EH (cell line): ENCODE results near the gene FGGY.
"Not testable (repeated sequence)": the region's sequence is repeated elsewhere in the genome, so short reads cannot be mapped to it uniquely, and the experiment has no call there.

Experiments used
- DNase-seq: peaks from one replicate; pipeline ENCODE4 v3.0.0-alpha.2; 2015; ENCODE audit warnings: low read depth

The FGGY gene

DNA sequence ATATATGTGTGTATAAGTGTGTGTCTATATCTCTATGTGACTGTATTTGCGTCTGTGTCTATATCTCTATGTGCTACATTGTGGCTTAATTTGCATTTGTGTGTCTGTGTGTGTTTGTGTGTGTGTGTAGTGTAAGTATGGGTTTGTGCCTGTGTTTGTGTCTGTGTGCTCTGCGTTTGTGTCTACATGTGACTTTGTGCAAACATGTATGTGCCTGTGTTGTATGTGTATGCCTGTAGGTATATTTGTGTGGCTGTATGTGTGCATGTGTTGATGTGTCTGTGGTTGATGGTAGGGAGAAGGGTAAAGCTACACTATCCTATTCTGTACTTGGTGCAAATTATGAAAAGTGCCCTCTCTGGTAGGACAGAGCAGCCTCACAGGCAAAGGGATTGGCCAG, 7.3 kb upstream of the FGGY start:
- no peak for DNase-seq

DNA sequence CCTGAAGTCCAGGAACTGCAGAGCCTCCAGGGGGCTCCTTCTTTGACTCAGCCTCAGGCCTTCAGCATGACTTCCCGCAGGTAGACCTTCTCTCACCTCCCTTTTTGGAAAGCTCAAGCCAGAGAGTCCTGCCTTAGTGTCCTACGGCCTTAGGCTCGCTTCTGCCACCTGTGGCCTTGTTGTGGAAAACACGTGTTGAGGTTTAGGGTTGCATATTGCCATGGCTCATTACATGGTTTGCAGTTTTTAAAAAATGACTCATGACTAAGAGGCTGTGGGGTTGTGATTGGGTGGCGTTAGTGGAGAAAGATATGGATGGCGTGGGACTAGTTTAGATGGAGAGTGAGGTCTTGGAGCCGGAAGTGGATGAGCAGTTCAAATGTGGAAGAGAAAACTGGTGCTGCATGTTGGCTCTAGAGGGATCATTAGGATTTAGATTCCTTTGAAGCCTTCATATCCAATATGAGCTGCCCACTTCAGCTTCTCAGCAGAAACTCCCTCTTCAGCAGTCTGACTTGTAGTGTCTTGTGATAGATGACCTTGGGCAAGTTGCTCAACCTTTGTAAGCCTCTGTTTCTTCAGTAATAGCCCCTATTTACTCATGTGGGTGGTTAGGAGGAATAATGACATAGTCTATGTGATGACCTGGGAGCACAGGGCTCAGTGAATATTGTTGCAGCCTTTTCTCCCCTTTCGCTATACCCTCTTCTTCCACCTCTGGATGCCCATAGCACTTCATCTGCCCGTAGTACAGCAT, 6.5 kb upstream of the FGGY start:
- peak; percentile 40 for DNase-seq

DNA sequence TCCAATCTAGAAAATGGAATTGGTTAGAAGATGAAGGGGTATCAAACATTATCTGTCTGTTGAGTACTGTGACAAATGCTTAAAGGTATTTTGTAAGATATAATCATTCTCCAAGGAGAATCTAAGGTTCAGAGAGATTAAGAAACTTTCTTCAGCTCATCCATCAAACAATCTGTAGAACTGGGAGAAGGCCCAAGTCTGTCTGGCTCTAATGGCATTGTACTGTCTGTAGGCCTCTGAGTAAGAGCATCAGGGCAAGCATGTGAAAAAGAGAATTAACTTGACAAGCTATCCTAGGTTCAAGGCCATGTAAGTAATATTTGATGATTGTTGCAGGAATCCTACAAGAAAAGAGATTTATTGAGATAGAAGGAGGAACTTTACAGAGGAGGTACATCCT, 5.3 kb upstream of the FGGY start:
- no peak for DNase-seq

DNA sequence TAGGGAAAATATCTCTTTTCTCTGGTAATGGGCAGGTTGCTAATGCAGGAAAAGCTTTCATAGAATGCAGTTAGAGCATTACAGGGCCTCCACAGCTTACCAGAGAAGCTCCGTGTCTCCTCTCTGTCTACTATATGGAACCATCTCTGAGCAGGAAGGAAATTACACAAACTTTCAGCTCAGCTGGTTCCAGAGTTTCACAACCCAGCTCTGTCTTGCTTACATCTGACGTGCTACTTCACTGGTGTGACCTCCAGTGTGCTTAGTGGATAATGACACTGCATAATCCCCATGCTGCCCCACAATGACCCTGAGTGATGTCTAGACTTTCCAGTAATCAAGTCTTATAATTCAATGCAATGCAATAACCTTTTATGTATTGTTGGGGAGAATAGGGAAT, 4.3 kb upstream of the FGGY start:
- peak; percentile 16 for DNase-seq

DNA sequence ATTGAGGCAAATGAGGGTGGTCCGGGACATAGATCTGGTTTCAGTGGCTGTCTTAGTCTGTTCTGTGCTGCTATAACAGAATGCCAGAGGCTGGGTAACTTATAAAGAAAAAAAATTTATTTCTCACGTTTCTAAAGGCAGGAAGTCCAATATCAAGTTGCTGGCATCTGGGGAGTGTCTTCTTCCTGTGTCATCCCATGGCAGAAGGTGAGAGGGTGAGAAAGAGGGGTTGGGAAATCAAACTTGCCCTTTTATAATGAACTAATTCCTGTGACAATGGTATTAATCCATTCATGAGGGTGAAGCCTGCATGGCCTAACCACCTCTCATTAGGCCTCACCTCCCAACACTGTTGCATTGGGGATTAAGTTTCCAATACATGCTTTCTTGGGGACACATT, 3.7 kb upstream of the FGGY start:
- no peak for DNase-seq

DNA sequence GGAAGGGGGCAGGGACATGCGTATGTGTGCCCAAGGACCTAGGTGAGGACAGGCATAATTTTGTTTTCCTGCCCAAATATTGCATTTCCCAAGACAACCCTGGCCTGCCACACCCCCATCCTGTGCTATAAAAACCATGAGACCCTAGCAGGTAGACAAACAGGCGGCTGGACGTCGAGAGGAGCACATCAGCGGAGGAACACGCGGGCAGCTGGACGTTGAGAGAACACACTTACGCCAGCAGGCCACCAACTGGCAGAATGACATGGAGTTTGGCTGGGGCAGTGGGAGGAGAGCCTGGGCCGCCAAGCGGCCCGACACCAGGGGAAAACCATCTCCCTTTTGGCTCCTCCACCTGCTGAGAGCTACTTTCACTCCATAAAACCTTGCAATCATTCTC, 3.0 kb upstream of the FGGY start:
- DNase-seq = no peak

DNA sequence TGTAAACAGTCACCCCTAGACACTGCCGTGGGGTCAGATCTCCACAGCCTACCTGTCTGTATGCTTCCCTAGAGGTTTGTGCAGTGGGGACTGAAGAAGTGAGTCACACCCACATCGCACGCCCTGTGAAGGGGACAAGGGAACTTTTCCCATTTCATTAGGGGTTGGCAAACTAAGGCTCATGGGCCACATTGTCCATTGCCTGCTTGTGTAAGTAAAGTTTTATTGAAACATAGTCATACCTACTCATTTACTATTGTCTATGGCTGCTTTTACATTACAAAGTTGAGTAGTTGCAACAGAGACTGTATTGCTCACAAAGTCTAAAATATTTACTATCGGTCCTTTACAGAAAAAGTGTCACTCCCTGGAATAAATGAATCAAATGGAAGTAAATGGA, 2.5 kb upstream of the FGGY start:
- no peak for DNase-seq

DNA sequence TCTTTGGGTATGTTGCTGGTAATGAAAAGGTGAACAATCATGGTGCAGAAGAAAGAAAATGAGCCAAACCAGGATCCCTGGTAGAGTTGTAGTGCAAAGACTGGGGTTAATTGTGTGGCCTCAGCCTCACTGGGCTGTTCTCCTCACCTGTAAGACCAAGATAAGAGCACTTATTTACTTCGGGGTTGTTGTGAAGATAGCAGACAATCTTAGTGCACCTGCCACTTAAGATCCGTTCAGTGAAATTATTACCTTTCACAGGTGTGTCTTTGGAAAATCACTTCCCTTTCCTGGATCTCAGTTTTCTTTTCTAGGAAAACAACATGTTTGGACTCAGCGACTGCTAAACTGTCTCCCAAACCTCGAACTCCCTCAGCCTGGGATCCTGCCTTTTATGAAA, 1.3 kb upstream of the FGGY start:
- DNase-seq = no peak

DNA sequence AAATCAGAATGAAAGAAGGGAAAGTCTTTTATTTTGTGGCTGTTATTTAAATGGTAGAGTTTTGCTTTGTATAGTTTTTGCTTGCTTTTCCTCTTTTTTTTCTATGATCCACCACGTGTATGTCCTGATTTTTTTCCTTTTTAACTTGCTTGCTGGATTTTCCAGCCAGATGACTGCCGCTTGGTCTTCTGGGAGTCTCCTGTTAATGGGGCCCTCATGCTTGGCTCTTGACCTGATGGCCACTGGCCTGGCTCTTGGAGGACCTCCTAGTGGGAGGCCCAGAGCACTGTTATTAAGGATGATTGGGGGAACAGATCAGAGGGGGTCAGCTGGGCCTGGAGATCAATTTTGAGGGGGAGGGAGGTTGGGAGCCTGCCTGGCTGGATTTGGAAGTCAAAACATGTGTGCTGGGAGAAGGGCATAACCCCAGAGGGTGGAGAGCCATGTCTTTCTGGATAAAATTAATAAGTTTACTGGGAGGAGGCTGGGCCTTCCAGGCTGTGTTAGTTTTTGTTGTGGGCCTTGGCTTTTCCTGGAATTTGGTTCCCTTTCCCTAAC, 1.2 kb downstream of the FGGY start:
- DNase-seq = no peak

DNA sequence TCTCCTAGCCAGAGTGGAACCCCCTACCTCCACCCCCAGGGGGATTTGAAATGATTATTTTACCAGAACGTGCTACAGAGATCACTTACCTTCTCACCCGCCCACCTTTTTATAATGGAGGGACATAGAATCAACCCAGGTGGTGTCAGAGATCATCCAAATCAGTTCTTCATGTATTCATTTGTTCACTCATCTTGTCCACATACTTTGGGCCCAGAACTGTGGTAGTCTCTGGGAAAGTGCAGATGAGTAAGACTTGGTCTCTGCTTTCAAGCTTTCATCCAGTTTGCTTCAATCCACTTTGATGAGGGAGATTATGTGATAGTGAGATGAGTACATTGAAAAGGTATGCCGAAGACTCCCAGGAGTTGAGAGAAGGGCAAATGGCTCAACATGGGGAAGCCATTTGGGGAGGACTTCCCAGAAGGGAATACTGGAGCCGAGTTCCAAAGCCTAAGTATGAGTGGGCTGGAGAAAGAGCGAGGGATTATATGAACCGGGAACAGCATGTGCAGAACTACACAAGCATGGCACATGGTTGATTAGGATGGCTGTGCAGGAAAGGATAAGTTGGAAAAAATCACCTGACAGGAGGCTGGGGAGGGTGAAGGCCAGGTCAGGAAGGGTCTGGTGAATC, 1.9 kb downstream of the FGGY start:
- peak; percentile 77 for DNase-seq

DNA sequence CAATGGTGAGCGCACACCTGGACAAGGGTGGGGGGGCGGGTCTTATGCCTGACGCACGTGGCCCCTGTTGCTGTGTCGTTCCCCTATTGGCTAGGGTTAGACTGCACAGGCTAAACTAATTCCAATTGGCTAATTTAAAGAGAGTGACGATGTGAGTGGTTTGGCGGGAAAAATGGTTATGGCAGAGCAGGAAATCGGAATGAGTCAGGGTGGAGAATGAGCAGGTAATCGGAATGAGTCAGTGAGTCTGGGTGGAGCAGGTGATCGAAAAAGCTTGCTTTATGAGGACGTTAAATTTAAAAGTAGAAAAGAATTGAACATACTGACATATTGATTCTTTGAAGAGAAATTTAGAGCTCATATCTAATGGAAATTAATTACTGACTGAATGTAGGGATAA, 2.8 kb downstream of the FGGY start:
- DNase-seq = not testable (repeated sequence)

DNA sequence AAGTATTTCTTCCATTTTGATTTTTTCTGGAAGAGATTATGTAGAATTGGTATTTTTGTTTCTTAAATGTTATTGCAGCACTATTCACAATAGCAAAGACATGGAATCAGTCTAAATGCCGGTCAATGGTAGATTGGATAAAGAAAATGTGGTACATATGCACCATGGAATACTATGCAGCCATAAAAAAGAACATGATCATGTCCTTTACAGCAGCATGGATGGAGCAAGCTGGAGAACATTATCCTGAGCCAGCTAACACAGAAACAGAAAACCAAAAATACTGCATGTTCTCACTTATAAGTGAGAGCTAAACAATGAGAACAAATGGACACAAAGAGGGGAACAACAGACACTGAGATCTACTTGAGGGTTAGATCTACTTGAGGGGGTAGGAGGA, 5.4 kb downstream of the FGGY start:
- no peak for DNase-seq

DNA sequence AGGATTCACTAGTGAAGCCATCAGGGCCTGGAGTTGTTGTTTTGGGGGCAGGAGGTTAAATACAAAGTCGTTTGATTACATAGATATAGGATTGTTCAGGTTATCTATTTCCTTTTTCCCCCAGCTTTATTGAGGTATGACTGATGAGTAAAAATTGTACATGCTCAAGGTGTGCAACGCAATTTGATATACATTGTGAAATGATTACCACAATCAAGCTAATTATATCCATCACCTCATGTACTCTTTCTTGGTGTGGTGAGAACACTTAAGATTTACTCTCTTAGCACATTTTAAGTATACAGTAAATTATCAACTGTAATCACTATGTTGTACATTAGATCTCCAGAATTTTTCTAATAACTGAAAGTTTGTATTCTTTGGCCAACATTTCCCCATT, 6.0 kb downstream of the FGGY start:
- DNase-seq = no peak

DNA sequence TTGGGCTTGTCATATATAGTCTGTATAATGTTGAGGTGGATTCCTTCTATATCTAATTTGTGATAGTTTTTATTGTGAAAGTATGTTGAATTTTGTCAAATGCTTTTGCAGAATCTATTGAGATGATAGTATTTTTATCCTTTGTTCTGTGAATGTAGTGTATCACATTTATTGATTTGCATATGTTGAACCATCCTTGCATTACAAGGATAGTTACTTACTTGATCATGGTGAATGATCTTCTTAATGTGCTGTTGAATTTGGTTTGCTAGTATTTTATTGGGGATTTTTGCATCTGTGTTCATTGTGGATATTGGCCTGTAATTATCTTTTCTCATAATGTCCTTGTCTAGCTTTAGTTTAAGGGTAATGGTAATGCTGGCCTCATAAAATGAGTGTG, 8.3 kb downstream of the FGGY start:
- DNase-seq = no peak

DNA sequence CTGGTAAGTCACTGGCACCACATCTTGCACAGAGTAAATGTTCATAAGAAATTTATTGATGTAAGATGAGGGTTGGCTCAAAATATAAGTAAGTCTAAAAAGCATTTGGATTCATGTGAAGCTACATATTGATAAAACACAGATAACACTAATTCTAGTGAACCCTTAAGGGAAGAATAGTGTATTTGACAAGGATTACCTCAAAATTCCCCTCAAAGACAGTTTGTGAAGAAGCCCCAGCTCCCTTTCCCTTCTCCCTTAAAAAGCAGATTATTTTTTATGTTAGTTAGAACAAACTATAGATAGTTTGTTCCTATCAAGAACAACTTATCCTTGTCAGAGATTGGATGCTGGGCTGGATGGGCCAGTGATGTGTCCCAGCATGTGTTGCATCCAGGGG, 10.7 kb downstream of the FGGY start:
- DNase-seq = no peak

DNA sequence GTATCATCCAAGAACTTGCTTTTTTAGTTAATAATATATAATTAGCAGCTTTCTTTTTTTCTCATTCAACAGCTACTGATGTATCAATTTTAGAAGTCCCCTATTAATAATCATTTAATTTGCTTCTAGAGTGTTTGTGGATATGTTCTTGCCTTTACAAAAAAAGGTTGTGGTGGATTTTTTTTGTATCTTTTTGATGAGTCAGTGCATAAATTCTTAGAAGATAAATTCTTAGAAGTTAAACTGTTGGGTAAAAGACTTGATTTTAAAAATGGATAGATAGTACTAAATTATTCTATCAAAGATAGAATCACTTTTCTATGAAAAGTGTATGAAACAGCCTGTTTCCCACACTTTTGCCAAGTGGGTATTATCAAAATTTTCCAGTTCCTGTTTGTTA, 11.9 kb downstream of the FGGY start:
- no peak for DNase-seq

DNA sequence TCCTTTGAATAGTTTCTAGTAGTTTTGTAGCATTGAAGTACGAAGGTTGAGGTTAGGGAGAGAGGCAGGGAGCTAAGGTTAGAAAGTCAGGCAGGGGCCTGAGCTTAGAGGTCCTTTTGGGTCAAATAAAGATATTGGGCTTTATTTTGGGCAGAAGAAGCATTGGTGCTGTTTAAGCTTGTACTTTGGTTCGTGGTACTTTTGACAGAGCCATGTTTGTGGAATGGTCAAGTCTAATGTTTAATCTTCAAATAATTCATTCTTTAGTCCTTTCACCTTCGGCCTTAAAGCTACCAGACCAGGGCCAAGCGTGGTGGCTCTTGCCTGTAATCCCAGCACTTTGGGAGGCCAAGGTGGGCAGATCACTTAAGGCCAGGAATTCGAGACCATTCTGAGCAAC, 12.5 kb downstream of the FGGY start:
- no peak for DNase-seq

DNA sequence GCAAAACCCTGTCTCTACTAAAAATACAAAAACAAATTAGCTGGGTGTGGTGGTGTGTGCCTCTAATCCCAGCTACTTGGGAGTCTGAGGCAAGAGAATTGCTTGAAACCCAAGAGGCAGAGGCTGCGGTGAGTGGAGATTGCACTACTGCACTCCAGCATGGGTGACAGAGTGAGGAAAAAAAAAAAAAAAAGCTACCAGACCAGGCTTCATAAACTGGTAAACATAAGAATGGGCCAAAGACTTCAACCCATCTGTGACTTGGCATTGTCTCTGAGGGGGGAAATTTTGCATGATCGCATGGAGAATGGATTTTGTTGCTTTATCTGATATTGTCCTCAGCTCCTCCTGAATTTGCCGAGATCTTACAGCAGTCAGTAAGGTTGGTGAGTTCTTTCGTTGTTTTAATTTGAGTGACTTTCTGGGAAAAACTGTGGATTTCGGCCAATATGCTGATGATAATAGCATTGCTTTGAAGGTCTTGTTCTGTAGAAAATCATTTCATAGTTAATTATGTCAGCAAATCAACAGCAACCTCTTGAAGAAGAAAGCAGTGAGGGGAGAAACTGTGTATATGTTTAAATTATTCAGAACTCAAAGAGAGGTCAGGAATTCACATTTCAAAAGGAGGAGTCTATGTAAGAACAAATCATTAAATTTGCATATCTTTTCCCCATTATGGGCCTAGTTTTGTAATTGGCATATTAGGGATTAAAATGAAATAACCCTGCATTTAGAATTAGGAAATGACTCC, 13.1 kb downstream of the FGGY start:
- DNase-seq = no peak

DNA sequence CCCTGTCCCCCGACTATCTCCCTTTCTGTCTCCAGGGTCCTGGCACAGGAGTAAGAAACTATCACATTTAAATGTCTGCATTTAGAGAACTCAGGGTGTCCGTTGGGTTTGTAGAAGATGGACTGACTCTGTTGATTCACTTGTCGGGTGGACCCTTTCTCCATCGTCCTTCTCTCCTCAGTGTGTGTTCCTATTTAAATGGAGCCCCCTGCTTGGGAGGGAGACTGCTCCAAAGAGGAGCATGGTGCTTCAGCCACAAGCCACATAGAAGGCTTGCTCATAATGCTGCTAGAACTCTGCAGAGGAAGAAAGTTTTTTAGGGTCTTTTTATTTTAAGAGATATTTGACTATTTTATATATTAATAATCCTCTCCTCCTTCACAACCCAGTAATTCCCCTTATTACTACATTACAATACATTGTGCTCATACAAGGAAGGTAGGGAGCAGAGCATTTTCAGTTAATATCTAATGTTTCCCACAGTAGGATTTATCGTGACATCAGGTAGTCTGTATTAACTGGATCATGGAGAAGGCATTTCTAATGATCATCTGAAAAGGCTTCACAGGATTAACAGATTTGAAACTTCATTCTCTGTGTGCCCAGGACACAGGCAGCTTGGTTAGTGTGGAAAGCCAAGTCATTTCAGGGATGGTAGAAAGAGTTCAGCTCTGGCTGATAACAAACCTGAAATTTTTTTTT, 13.8 kb downstream of the FGGY start:
- DNase-seq = no peak

DNA sequence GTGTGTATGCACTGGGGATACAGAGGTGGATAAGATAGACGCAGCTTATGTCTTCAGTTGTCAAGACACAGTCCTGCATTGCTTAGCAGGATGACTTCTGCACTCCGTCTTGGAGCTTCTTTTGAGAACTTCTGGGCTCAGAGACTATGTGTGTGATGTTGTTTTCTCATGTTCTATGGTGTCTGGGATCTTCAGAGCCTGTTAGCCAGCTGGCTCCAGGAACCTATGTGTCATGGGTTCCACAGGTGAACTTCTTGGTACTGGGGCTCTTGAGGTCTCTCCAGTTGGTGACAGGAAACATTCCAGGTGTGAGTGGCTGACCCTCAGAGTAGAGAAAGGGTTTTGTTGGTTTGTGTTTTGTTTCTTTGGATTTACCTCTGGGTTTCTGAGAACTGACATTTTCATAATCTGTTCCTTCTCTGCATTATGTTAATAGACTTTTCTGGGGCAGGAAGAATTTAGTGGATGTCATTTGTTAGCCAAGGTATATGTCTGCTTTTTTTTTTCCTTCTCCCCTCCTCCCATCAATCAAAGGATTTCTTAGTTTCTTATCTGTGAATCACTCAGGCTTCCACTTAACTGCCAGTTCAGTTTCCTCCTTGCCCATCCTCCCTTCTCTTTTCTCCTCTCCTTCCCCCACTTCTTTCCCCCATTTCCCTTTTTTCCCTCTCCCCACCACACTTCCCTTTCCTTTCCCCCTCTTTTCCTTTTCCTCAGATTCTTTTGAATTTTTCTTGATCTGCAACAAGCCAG, 18.1 kb downstream of the FGGY start:
- DNase-seq = no peak
